Ramos (cell line): ENCODE measurements around the gene PKNOX2.

Experiments
- in situ Hi-C: fragments of 300-500 bp; cut with MboI; formaldehyde crosslinking; loops from one replicate; pipeline ENCODE4 v1.14.3; 2022; ENCODE audit warnings: low sequenced_read_pairs; ENCODE audit not compliant: unreplicated experiment

PKNOX2 gene

GRCh38 chr11:125416981-125417935 is 252.7 kb downstream of the PKNOX2 start:
- in situ Hi-C loops: no loop called here

- in situ Hi-C loops: no loop called here
Observed at GRCh38 chr11:125418396-125418795, 253.8 kb downstream of the PKNOX2 start.

- in situ Hi-C loops: no loop called here
Observed at GRCh38 chr11:125422681-125423080, 258.1 kb downstream of the PKNOX2 start.

GRCh38 chr11:125423247-125423849 is 258.8 kb downstream of the PKNOX2 start:
- in situ Hi-C loops: no loop called here

- in situ Hi-C loops: no loop called here
Observed at GRCh38 chr11:125425601-125426000, 261.1 kb downstream of the PKNOX2 start.

GRCh38 chr11:125426818-125427528 is 262.4 kb downstream of the PKNOX2 start:
- in situ Hi-C loops: no loop called here

- in situ Hi-C loops: no loop called here
Observed at GRCh38 chr11:125428486-125429173, 264.1 kb downstream of the PKNOX2 start.

- in situ Hi-C loops: no loop called here
Observed at GRCh38 chr11:125429174-125429707, 264.7 kb downstream of the PKNOX2 start.

- in situ Hi-C loops: no loop called here
Observed at GRCh38 chr11:125429807-125430678, 265.5 kb downstream of the PKNOX2 start.

GRCh38 chr11:125431009-125431408 is 266.5 kb downstream of the PKNOX2 start:
- in situ Hi-C loops: no loop called here

- in situ Hi-C loops: no loop called here
Observed at GRCh38 chr11:125431481-125431880, 266.9 kb downstream of the PKNOX2 start.

GRCh38 chr11:125433454-125434121 is 269.0 kb downstream of the PKNOX2 start:
- in situ Hi-C loops: no loop called here

- in situ Hi-C loops: no loop called here
Observed at GRCh38 chr11:125435461-125436238, 271.1 kb downstream of the PKNOX2 start.

- in situ Hi-C loops: no loop called here
Observed at GRCh38 chr11:125441648-125442410, 277.3 kb downstream of the PKNOX2 start.

GRCh38 chr11:125442946-125443345 is 278.4 kb downstream of the PKNOX2 start:
- in situ Hi-C loops: no loop called here

- in situ Hi-C loops: no loop called here
Observed at GRCh38 chr11:125443767-125444311, 279.3 kb downstream of the PKNOX2 start.

GRCh38 chr11:125445731-125446130 is 281.2 kb downstream of the PKNOX2 start:
- in situ Hi-C loops: no loop called here
